WTC11 (cell line): ENCODE measurements around the gene PHF12. TPM values are rescaled to one million over a fixed set of nuclear protein-coding genes. Genes with fewer than 3 reads are reported as not detected.
A peak's percentile ranks its signal among the peaks of the same experiment; 100 is the strongest.

ENCODE experiments used
- ATAC-seq: fragments of 200-7000 bp; cut with Tn5 transposase; 2 replicates; pipeline ENCODE4 v1.10.0; 2021; ENCODE audit warnings: mild to moderate bottlenecking, moderate library complexity
- CTCF ChIA-PET: fragments of 300-600 bp; sonication (Branson Sonifier 250); formaldehyde crosslinking; loops from one replicate; lab custom pipeline; 2021; ENCODE audit warnings: antibody characterized with exemption; lab: Charles Lee
- POLR2A ChIA-PET: fragments of 350-600 bp; sonication (Branson Sonifier 250); formaldehyde crosslinking; loops from one replicate; lab custom pipeline; 2021; ENCODE audit warnings: antibody characterized with exemption; lab: Charles Lee
- DNase-seq: peaks from one replicate; pipeline ENCODE4 v3.0.0; 2021; ENCODE audit warnings: low spot score
- H3K27ac Mint-ChIP-seq: 2 replicates; pipeline ENCODE4 v1.8.0; 2021; ENCODE audit warnings: mixed read lengths
- H3K27me3 Mint-ChIP-seq: 2 replicates; pipeline ENCODE4 v1.8.0; 2021; ENCODE audit warnings: low read depth, mild to moderate bottlenecking, moderate library complexity, mixed read lengths
- H3K36me3 Mint-ChIP-seq: 2 replicates; pipeline ENCODE4 v1.8.0; 2021; ENCODE audit warnings: mixed read lengths
- H3K4me1 Mint-ChIP-seq: 2 replicates; pipeline ENCODE4 v1.8.0; 2022; ENCODE audit warnings: mixed read lengths
- H3K4me3 Mint-ChIP-seq: 2 replicates; pipeline ENCODE4 v1.8.0; 2021; ENCODE audit warnings: mild to moderate bottlenecking, moderate library complexity, mixed read lengths
- H3K9me3 Mint-ChIP-seq: 2 replicates; pipeline ENCODE4 v1.8.0; 2021; ENCODE audit warnings: mixed read lengths
- E2F1 ChIP-seq: sonication (generic); formaldehyde crosslinking; IDR thresholded peaks from 2 replicates; pipeline ENCODE4 v1.8.0; 2022; ENCODE audit warnings: mild to moderate bottlenecking, missing genetic modification reagents
- FOXP1 ChIP-seq: sonication (generic); formaldehyde crosslinking; IDR thresholded peaks from 2 replicates; pipeline ENCODE4 v1.8.0; 2022; ENCODE audit warnings: missing genetic modification reagents, mild to moderate bottlenecking, moderate library complexity, borderline replicate concordance
- HMGA2 ChIP-seq: fragments of 250-450 bp; sonication (Bioruptor Pico); IDR thresholded peaks from 2 replicates; pipeline ENCODE4 v1.4.0; 2021; ENCODE audit warnings: mild to moderate bottlenecking, moderate library complexity
- JAZF1 ChIP-seq: fragments of 250-450 bp; sonication (Bioruptor Pico); IDR thresholded peaks from 2 replicates; pipeline ENCODE4 v1.9.0; 2021; ENCODE audit warnings: moderate library complexity, mild to moderate bottlenecking, inconsistent platforms
- JUN ChIP-seq: sonication (generic); formaldehyde crosslinking; IDR thresholded peaks from 2 replicates; pipeline ENCODE4 v1.8.0; 2023; ENCODE audit warnings: mild to moderate bottlenecking, missing genetic modification reagents
- MYBL2 ChIP-seq: sonication (generic); formaldehyde crosslinking; IDR thresholded peaks from 2 replicates; pipeline ENCODE4 v1.8.1; 2023; ENCODE audit warnings: mild to moderate bottlenecking, moderate library complexity, missing genetic modification reagents
- NFE2L1 ChIP-seq: sonication (generic); formaldehyde crosslinking; IDR thresholded peaks from 2 replicates; pipeline ENCODE4 v1.8.1; 2023; ENCODE audit warnings: missing genetic modification reagents
- NR1H2 ChIP-seq: sonication (generic); formaldehyde crosslinking; IDR thresholded peaks from 2 replicates; pipeline ENCODE4 v1.9.0; 2021; ENCODE audit warnings: mild to moderate bottlenecking, moderate library complexity, missing genetic modification reagents
- NR3C1 ChIP-seq: sonication (generic); formaldehyde crosslinking; conservative IDR thresholded peaks from 2 replicates; pipeline ENCODE4 v1.8.1; 2023; ENCODE audit warnings: low read depth, mild to moderate bottlenecking, missing genetic modification reagents
- OVOL2 ChIP-seq: fragments of 250-450 bp; sonication (Bioruptor Pico); IDR thresholded peaks from 2 replicates; pipeline ENCODE4 v1.9.0; 2021; ENCODE audit warnings: mild to moderate bottlenecking, borderline replicate concordance
- SMAD3 ChIP-seq: sonication (generic); formaldehyde crosslinking; IDR thresholded peaks from 2 replicates; pipeline ENCODE4 v1.8.0; 2022; ENCODE audit warnings: missing genetic modification reagents, mild to moderate bottlenecking, borderline replicate concordance
- SMAD4 ChIP-seq: sonication (generic); formaldehyde crosslinking; IDR thresholded peaks from 2 replicates; pipeline ENCODE4 v1.8.0; 2022; ENCODE audit warnings: mild to moderate bottlenecking, missing genetic modification reagents
- SP1 ChIP-seq: sonication (generic); formaldehyde crosslinking; conservative IDR thresholded peaks from 2 replicates; pipeline ENCODE4 v1.8.1; 2022; ENCODE audit warnings: missing genetic modification reagents
- ZBTB21 ChIP-seq: sonication (generic); formaldehyde crosslinking; IDR thresholded peaks from 2 replicates; pipeline ENCODE4 v1.8.1; 2023; ENCODE audit warnings: mild to moderate bottlenecking, missing genetic modification reagents, borderline replicate concordance
- ZNF219 ChIP-seq: sonication (generic); formaldehyde crosslinking; IDR thresholded peaks from 2 replicates; pipeline ENCODE4 v1.8.0; 2023; ENCODE audit warnings: missing genetic modification reagents, mild to moderate bottlenecking, borderline replicate concordance
- ZNF232 ChIP-seq: sonication (generic); formaldehyde crosslinking; IDR thresholded peaks from 2 replicates; pipeline ENCODE4 v1.8.0; 2022; ENCODE audit warnings: mild to moderate bottlenecking, missing genetic modification reagents
- total RNA-seq: library from RNA; stranded (reverse); gene quantifications from 3 replicates; pipeline ENCODE4 v1.2.3, GENCODE V29; 2021
- TF ChIP-seq, protein P1 (sequence below): sonication (generic); formaldehyde crosslinking; IDR thresholded peaks from 2 replicates; pipeline ENCODE4 v1.8.1; 2022; ENCODE audit warnings: mild to moderate bottlenecking, moderate library complexity, missing genetic modification reagents
- TF ChIP-seq, protein P2 (sequence below): sonication (generic); formaldehyde crosslinking; IDR thresholded peaks from 2 replicates; pipeline ENCODE4 v1.8.1; 2022; ENCODE audit warnings: mild to moderate bottlenecking, missing genetic modification reagents, moderate library complexity, borderline replicate concordance
- TF ChIP-seq, protein P3 (sequence below): sonication (generic); formaldehyde crosslinking; IDR thresholded peaks from 2 replicates; pipeline ENCODE4 v1.8.0; 2022; ENCODE audit warnings: mild to moderate bottlenecking, missing genetic modification reagents
- TF ChIP-seq, protein P4 (sequence below): sonication (generic); formaldehyde crosslinking; IDR thresholded peaks from 2 replicates; pipeline ENCODE4 v1.8.1; 2023; ENCODE audit warnings: mild to moderate bottlenecking, missing genetic modification reagents
- TF ChIP-seq, protein P5 (sequence below): sonication (generic); formaldehyde crosslinking; IDR thresholded peaks from 2 replicates; pipeline ENCODE4 v1.8.1; 2022; ENCODE audit warnings: low read depth, missing genetic modification reagents, borderline replicate concordance

Gene PHF12
- total RNA-seq, 1 experiment from 2014 or later = 69.8 TPM

- TF ChIP-seq, protein P1, sequence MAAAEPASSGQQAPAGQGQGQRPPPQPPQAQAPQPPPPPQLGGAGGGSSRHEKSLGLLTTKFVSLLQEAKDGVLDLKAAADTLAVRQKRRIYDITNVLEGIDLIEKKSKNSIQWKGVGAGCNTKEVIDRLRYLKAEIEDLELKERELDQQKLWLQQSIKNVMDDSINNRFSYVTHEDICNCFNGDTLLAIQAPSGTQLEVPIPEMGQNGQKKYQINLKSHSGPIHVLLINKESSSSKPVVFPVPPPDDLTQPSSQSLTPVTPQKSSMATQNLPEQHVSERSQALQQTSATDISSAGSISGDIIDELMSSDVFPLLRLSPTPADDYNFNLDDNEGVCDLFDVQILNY (CRISPR knock-in tag) = no peak
- TF ChIP-seq, protein P2, sequence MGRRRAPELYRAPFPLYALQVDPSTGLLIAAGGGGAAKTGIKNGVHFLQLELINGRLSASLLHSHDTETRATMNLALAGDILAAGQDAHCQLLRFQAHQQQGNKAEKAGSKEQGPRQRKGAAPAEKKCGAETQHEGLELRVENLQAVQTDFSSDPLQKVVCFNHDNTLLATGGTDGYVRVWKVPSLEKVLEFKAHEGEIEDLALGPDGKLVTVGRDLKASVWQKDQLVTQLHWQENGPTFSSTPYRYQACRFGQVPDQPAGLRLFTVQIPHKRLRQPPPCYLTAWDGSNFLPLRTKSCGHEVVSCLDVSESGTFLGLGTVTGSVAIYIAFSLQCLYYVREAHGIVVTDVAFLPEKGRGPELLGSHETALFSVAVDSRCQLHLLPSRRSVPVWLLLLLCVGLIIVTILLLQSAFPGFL (CRISPR knock-in tag) = no peak
Observed at GRCh38 chr17:28997806-28998205, 46.5 kb upstream of the PHF12 start (continued).

- CTCF ChIA-PET = interaction anchor here (0.8 to 17.6 kb wide), 11 partner anchors 11 to 184 kb away, joined by 3 to 228 read pairs (median 5); partner anchors contain the start of gene MYO18A
- ATAC-seq = peak; percentile 23
Observed at GRCh38 chr17:28996554-28997096, 45.3 kb upstream of the PHF12 start.

DNA sequence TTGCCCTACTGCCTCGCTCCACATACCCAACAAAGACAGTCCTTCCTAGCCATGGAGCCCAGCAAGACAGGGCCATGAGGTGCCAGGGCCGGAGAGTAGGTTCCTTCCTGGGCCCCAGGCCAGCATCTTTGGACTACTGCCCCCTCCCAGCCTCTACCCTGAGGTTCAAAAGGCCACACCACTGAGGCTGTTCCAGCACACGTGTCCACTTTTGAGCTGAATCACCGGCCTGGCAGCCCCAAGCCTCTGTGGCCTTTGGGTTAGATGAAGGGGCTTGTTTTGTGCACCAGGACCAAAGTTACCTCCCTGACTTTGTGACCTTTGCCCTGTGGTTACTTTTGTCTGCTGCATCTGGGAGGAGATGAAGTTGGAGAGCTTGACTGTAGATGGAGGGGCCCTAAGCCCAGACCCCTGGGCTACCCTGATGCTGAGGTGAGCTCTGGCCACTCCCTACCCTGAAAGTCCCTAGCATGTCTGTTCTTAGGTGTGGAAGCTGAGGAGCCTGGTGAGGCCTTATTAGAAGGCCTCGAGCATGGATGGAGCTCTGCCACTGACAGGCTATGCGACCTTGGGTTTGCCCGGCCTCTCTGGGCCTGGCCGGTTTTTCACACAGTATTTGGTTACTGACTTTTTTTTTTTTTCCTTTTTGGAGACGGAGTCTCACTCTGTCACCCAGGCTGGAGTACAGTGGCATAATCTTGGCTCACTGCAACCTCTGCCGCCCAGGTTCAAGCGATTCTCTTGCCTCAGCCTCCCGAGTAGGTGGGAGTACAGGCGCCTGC, 42.5 kb upstream of the PHF12 start:
- H3K4me3 Mint-ChIP-seq = no peak overlapping the region
- H3K9me3 Mint-ChIP-seq = no peaks in the 10 kb centered on the region
- peaks cover 23% of the 10 kb centered on the region for H3K4me1 Mint-ChIP-seq
- H3K27ac Mint-ChIP-seq = no peak overlapping the region
- ATAC-seq = no peak
- ChIA-PET POLR2A (no interaction called here), CTCF (interaction anchor here (0.9 to 3.1 kb wide), 10 partner anchors 8 to 123 kb away, joined by 3 to 28 read pairs (median 4); no protein-coding TSS in a partner anchor)
- no peaks in the 10 kb centered on the region for H3K36me3 Mint-ChIP-seq
- peaks cover 17% of the 10 kb centered on the region for H3K27me3 Mint-ChIP-seq
- no peak for DNase-seq
- no peak for TF ChIP-seq ZNF219
- no peak for TF ChIP-seq MYBL2 (CRISPR knock-in tag)
- TF ChIP-seq, protein P3, sequence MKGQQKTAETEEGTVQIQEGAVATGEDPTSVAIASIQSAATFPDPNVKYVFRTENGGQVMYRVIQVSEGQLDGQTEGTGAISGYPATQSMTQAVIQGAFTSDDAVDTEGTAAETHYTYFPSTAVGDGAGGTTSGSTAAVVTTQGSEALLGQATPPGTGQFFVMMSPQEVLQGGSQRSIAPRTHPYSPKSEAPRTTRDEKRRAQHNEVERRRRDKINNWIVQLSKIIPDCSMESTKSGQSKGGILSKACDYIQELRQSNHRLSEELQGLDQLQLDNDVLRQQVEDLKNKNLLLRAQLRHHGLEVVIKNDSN (CRISPR knock-in tag) = no peak
- TF ChIP-seq ZNF232 (CRISPR knock-in tag) = no peak
- TF ChIP-seq NR3C1 = no peak
- TF ChIP-seq, protein P4, sequence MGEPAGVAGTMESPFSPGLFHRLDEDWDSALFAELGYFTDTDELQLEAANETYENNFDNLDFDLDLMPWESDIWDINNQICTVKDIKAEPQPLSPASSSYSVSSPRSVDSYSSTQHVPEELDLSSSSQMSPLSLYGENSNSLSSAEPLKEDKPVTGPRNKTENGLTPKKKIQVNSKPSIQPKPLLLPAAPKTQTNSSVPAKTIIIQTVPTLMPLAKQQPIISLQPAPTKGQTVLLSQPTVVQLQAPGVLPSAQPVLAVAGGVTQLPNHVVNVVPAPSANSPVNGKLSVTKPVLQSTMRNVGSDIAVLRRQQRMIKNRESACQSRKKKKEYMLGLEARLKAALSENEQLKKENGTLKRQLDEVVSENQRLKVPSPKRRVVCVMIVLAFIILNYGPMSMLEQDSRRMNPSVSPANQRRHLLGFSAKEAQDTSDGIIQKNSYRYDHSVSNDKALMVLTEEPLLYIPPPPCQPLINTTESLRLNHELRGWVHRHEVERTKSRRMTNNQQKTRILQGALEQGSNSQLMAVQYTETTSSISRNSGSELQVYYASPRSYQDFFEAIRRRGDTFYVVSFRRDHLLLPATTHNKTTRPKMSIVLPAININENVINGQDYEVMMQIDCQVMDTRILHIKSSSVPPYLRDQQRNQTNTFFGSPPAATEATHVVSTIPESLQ (CRISPR knock-in tag) = no peak
- TF ChIP-seq OVOL2 (CRISPR knock-in tag) = no peak
- TF ChIP-seq E2F1 = no peak
- no peak for TF ChIP-seq NFE2L1
- no peak for TF ChIP-seq HMGA2 (CRISPR knock-in tag)
- TF ChIP-seq SMAD3 = no peak
- TF ChIP-seq, protein P5, sequence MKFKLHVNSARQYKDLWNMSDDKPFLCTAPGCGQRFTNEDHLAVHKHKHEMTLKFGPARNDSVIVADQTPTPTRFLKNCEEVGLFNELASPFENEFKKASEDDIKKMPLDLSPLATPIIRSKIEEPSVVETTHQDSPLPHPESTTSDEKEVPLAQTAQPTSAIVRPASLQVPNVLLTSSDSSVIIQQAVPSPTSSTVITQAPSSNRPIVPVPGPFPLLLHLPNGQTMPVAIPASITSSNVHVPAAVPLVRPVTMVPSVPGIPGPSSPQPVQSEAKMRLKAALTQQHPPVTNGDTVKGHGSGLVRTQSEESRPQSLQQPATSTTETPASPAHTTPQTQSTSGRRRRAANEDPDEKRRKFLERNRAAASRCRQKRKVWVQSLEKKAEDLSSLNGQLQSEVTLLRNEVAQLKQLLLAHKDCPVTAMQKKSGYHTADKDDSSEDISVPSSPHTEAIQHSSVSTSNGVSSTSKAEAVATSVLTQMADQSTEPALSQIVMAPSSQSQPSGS (CRISPR knock-in tag) = no peak
- no peak for TF ChIP-seq SMAD4
- no peak for TF ChIP-seq JAZF1
- TF ChIP-seq NR1H2 (CRISPR knock-in tag) = no peak
- TF ChIP-seq SP1 (CRISPR knock-in tag) = no peak
- TF ChIP-seq JUN (CRISPR knock-in tag) = no peak

More at GRCh38 chr17:28996554-28997096, 45.3 kb upstream of the PHF12 start:
- H3K4me1 Mint-ChIP-seq = peaks cover 28% of the 10 kb centered on the region
- H3K36me3 Mint-ChIP-seq = no peaks in the 10 kb centered on the region
- H3K9me3 Mint-ChIP-seq = no peaks in the 10 kb centered on the region
- H3K27ac Mint-ChIP-seq = no peak overlapping the region
- H3K27me3 Mint-ChIP-seq = peaks cover 19% of the 10 kb centered on the region
- no peak for DNase-seq
- POLR2A ChIA-PET = no interaction called here
- TF ChIP-seq FOXP1 (CRISPR knock-in tag) (no peak), ZBTB21 (CRISPR knock-in tag) (0 out of 2 replicates have a peak, but pooled peaks have one; percentile 22)
- no peak overlapping the region for H3K4me3 Mint-ChIP-seq
